ENCODE data around the gene AP4M1.

- TF ChIP-seq CTCF (IDR thresholded peaks at IDR 0.05; ENCODE audit: low read length) (no peak), EZH2 (optimal IDR thresholded peaks at IDR 0.05; ENCODE audit: low read depth, low read length) (no peak)
Measured at GRCh38 chr7:100066953-100067352, 34.5 kb upstream of the AP4M1 start.

Data from MM.1S (cell line).